ENCODE measurements around the gene ZFP14.

- no peak for TF ChIP-seq POLR2AphosphoS5 (IDR thresholded peaks at IDR 0.05; ENCODE audit: borderline replicate concordance, low read depth, low read length)
- no peak for TF ChIP-seq EZH2 (IDR thresholded peaks at IDR 0.05)
- no peak for TF ChIP-seq FOXP2 (optimal IDR thresholded peaks at IDR 0.05; ENCODE audit: control extremely low read depth, extremely low read length, insufficient read depth)
Observed at GRCh38 chr19:36377541-36378178, 1.3 kb downstream of the ZFP14 start.

All from SK-N-MC (cell line).